Activated B cell treated with CpG ODN at 0.5 μM for 24 hours (primary cell): ENCODE data around the gene SNTB2. TPM values are rescaled to one million over a fixed set of nuclear protein-coding genes. Genes with fewer than 3 reads are reported as not detected.

Source experiments
- ATAC-seq: fragments of 200-7000 bp; cut with Tn5 transposase; one replicate; pipeline ENCODE4 v1.10.0; 2021; ENCODE audit warnings: low read depth, mild to moderate bottlenecking, moderate library complexity
- CTCF ChIA-PET: fragments of 350-600 bp; sonication (Branson Sonifier 250); formaldehyde crosslinking; loops from one replicate; lab custom pipeline; 2021; ENCODE audit warnings: antibody characterized with exemption; lab: Charles Lee
- POLR2A ChIA-PET: fragments of 350-600 bp; sonication (Branson Sonifier 250); formaldehyde crosslinking; loops from one replicate; lab custom pipeline; 2021; ENCODE audit warnings: antibody characterized with exemption; lab: Charles Lee
- DNase-seq: peaks from one replicate; pipeline ENCODE4 v3.0.0; 2022
- H3K27ac Mint-ChIP-seq: one replicate; pipeline ENCODE4 v1.8.0; 2020; ENCODE audit warnings: mixed read lengths
- H3K27me3 Mint-ChIP-seq: one replicate; pipeline ENCODE4 v1.8.0; 2021; ENCODE audit warnings: mixed read lengths
- H3K36me3 Mint-ChIP-seq: one replicate; pipeline ENCODE4 v1.8.0; 2021; ENCODE audit warnings: low read depth, mixed read lengths
- H3K4me1 Mint-ChIP-seq: one replicate; pipeline ENCODE4 v1.8.0; 2021; ENCODE audit warnings: mixed read lengths
- H3K4me3 Mint-ChIP-seq: one replicate; pipeline ENCODE4 v1.8.0; 2020; ENCODE audit warnings: mild to moderate bottlenecking, mixed read lengths
- H3K9me3 Mint-ChIP-seq: one replicate; pipeline ENCODE4 v1.8.0; 2020; ENCODE audit warnings: mixed read lengths
- intact Hi-C: fragments of 100-400 bp; cut with micrococcal nuclease; formaldehyde crosslinking; loops from one replicate; pipeline ENCODE4 v1.15.1; 2024
- total RNA-seq: library from RNA; stranded (reverse); gene quantifications from 2 replicates; pipeline ENCODE4 v1.2.3, GENCODE V29; 2022
- TF ChIP-seq, protein P1 (sequence below): fragments of 200-600 bp; IDR thresholded peaks from one replicate; pipeline ENCODE4 v1.8.0; 2022; ENCODE audit warnings: antibody characterized with exemption, mild to moderate bottlenecking

The SNTB2 gene
- total RNA-seq, 1 donor from 2014 or later, result 7.7 TPM

DNA sequence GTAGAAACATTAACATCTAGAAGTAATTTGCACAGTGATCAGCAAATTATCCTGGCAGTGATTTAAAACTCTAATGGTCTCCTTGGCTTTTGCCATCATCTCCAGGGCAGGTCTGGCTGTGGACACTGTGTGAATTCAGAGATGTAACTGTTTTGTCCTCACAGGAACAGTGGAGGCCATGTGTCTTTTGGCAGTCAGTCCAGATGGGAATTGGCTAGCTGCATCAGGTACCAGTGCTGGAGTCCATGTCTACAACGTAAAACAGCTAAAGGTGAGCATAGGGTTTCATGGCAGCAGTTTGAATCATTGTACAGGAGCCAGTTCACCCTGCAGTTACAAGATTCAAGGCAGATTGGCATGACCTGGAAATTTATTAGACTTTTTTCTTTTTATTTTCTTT, 26.8 kb upstream of the SNTB2 start:
- Mint-ChIP-seq H3K27me3 (no peaks in the 10 kb centered on the region), H3K4me3 (no peak overlapping the region), H3K4me1 (no peaks in the 10 kb centered on the region), H3K36me3 (peaks cover 77% of the 10 kb centered on the region), H3K27ac (no peak overlapping the region), H3K9me3 (no peaks in the 10 kb centered on the region)
- TF ChIP-seq, protein P1, sequence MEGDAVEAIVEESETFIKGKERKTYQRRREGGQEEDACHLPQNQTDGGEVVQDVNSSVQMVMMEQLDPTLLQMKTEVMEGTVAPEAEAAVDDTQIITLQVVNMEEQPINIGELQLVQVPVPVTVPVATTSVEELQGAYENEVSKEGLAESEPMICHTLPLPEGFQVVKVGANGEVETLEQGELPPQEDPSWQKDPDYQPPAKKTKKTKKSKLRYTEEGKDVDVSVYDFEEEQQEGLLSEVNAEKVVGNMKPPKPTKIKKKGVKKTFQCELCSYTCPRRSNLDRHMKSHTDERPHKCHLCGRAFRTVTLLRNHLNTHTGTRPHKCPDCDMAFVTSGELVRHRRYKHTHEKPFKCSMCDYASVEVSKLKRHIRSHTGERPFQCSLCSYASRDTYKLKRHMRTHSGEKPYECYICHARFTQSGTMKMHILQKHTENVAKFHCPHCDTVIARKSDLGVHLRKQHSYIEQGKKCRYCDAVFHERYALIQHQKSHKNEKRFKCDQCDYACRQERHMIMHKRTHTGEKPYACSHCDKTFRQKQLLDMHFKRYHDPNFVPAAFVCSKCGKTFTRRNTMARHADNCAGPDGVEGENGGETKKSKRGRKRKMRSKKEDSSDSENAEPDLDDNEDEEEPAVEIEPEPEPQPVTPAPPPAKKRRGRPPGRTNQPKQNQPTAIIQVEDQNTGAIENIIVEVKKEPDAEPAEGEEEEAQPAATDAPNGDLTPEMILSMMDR, result no peak
- intact Hi-C loops, result no loop called here
- ATAC-seq, result no peak
- CTCF ChIA-PET, result interaction anchor here (1.5 kb wide), 1 partner anchor 10 kb away, joined by 6 read pairs; no protein-coding TSS in a partner anchor
- no peak for DNase-seq
- POLR2A ChIA-PET, result no interaction called here

DNA sequence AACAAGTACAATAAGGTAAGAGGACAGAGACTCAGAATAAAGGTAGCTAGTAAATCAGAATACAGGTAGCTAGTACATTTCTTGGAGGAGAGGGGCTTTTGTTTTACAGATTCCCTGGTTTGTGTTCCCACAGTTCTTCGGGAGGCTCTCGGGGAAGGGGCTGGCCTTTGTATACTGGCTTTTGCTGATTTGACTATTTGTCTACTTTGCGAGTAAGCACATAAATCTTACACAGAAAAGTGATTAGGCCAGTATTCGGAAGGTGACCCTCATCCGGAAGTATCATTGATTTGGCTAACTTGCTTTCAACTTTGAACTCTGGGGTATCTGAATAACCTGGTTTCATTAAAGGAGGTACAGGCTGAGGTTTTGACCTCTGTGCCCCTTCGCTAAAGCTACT, 21.4 kb upstream of the SNTB2 start:
- no peaks in the 10 kb centered on the region for H3K27me3 Mint-ChIP-seq
- CTCF ChIA-PET, result interaction anchor here (1.6 kb wide), 1 partner anchor 124 kb away, joined by 3 read pairs; no protein-coding TSS in a partner anchor
- peaks cover 4% of the 10 kb centered on the region for H3K4me1 Mint-ChIP-seq
- POLR2A ChIA-PET, result no interaction called here
- intact Hi-C loops, result no loop called here
- H3K4me3 Mint-ChIP-seq, result no peak overlapping the region
- H3K27ac Mint-ChIP-seq, result no peak overlapping the region
- ATAC-seq, result no peak
- no peak for DNase-seq
- H3K36me3 Mint-ChIP-seq, result peaks cover 82% of the 10 kb centered on the region
- H3K9me3 Mint-ChIP-seq, result no peaks in the 10 kb centered on the region
- TF ChIP-seq, protein P1, result no peak

DNA sequence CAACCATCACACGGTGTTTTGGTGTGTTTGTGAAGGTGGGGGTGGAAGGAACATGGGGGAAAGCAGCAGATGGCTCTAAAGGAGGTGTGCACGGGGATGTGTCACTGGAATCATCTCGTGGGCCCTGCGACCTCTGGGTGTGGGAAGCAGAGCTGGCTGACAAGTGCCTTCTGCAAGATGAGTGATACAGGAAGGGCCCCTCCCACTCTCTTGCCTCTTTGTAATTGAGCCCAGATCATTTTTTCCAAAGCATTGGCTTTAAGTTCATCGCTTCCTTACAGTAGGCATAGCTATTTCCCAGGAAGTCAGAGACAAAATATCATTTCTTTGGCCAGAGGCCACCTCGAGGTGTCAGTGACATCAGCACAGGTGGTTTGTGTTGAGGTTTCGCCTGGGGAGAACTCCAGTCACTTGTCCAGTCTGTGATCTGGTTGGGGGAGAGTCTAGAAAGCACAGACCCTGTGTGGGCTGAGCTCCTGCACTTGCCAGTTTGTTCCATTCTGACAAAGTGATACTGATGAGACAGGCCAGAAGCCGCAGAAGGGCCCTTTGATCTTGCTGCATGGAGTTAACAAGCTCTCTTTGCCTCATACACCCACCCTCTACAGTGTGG, 20.6 kb upstream of the SNTB2 start:
- Mint-ChIP-seq H3K27ac (no peak overlapping the region), H3K36me3 (peaks cover 75% of the 10 kb centered on the region), H3K4me3 (no peak overlapping the region), H3K27me3 (no peaks in the 10 kb centered on the region), H3K4me1 (peaks cover 11% of the 10 kb centered on the region), H3K9me3 (no peaks in the 10 kb centered on the region)
- TF ChIP-seq, protein P1, result no peak
- ATAC-seq (no peak), DNase-seq (no peak)
- ChIA-PET CTCF (interaction anchor here (1.0 to 1.3 kb wide), 2 partner anchors 14 to 122 kb away, joined by 3 read pairs; no protein-coding TSS in a partner anchor), POLR2A (no interaction called here)
- intact Hi-C loops, result no loop called here

DNA sequence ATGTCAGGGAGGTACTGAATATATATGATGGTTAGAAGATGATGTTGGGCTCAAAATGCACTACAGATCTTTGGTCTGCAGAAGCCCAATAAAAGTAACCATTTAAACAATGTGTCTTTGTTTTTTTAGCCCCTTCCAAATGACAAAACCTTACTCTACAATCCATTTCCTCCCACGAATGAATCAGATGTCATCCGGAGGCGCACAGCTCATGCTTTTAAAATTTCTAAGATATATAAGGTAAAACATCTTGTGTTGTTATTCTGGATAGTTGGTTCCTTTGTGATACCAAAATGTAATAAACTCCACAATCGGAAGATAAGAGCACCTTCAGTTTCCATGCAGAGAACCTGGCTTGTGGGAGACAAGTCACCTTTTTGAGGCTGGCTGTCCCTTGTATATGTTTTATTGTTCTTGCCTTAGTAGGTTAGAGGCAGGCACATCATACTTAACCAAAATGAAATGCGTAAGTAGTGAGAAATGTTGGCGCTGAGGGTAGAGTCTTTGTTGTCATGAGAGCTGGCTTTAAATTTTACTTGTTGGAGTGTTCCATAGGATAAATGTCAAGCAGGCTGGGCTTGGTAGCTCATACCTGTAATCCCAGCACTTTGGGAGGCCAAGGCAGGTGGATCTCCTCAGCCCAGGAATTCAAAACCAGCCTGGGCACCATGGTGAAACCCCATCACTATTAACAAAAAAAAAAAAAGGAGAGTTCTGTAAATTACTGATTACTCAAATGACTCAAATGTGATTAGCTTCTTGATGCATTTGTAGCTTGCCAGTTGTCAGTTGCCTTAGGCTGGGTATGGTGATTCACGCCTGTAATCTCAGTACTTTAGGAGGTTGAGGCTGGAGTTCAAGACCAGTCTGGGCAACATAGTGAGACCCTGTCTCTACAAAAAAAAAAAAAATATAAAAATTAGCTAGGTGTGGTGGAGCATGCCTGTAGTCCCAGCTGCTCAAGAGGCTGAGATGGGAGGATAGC, 19.7 kb upstream of the SNTB2 start:
- POLR2A ChIA-PET, result interaction anchor here (0.5 to 0.9 kb wide), 2 partner anchors 21 to 92 kb away, joined by 4 to 7 read pairs; no protein-coding TSS in a partner anchor
- H3K4me1 Mint-ChIP-seq, result peaks cover 17% of the 10 kb centered on the region
- TF ChIP-seq, protein P1, result no peak
- no peak overlapping the region for H3K4me3 Mint-ChIP-seq
- H3K9me3 Mint-ChIP-seq, result no peaks in the 10 kb centered on the region
- no peaks in the 10 kb centered on the region for H3K27me3 Mint-ChIP-seq
- intact Hi-C loops, result no loop called here
- no peak for DNase-seq
- ATAC-seq, result no peak
- CTCF ChIA-PET, result interaction anchor here (1.0 to 1.3 kb wide), 2 partner anchors 15 to 121 kb away, joined by 3 read pairs; no protein-coding TSS in a partner anchor
- H3K27ac Mint-ChIP-seq, result no peak overlapping the region
- H3K36me3 Mint-ChIP-seq, result peaks cover 69% of the 10 kb centered on the region
